ENCODE measurements around the gene EP400. TPM values are rescaled to one million over a fixed set of nuclear protein-coding genes. Genes with fewer than 3 reads are reported as not detected.
A peak's percentile ranks its signal among the peaks of the same experiment; 100 is the strongest.

Gene EP400
- total RNA-seq, 1 donor: 14.5 TPM

GRCh38 chr12:132127041-132127440 is 177.3 kb downstream of the EP400 start:
- Histone ChIP-seq H3K4me3 (ENCODE audit: insufficient read depth, low read length) (no peak overlapping the region), H3K27ac (ENCODE audit: low read depth, low read length) (no peak overlapping the region), H3K36me3 (ENCODE audit: insufficient read depth, low read length) (peaks cover 64% of the 10 kb centered on the region), H3K79me2 (ENCODE audit: insufficient read depth, low read length) (no peaks in the 10 kb centered on the region), H3K4me1 (ENCODE audit: insufficient read depth, low read length) (no peaks in the 10 kb centered on the region), H3K9me3 (ENCODE audit: low read depth, low read length) (no peaks in the 10 kb centered on the region), H2AFZ (ENCODE audit: low read length) (no peak overlapping the region), H4K20me1 (ENCODE audit: insufficient read depth, low read length) (no peaks in the 10 kb centered on the region), H3K4me2 (ENCODE audit: insufficient read depth, low read length) (no peak overlapping the region), H3K27me3 (ENCODE audit: insufficient read depth, low read length) (no peaks in the 10 kb centered on the region)
- TF ChIP-seq, protein P1, sequence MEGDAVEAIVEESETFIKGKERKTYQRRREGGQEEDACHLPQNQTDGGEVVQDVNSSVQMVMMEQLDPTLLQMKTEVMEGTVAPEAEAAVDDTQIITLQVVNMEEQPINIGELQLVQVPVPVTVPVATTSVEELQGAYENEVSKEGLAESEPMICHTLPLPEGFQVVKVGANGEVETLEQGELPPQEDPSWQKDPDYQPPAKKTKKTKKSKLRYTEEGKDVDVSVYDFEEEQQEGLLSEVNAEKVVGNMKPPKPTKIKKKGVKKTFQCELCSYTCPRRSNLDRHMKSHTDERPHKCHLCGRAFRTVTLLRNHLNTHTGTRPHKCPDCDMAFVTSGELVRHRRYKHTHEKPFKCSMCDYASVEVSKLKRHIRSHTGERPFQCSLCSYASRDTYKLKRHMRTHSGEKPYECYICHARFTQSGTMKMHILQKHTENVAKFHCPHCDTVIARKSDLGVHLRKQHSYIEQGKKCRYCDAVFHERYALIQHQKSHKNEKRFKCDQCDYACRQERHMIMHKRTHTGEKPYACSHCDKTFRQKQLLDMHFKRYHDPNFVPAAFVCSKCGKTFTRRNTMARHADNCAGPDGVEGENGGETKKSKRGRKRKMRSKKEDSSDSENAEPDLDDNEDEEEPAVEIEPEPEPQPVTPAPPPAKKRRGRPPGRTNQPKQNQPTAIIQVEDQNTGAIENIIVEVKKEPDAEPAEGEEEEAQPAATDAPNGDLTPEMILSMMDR (IDR thresholded peaks at IDR 0.05; ENCODE audit: extremely low read depth, low read depth, low read length): no peak
- DNase-seq (ENCODE audit: insufficient read length, low spot score, missing footprints): no peak

DNA sequence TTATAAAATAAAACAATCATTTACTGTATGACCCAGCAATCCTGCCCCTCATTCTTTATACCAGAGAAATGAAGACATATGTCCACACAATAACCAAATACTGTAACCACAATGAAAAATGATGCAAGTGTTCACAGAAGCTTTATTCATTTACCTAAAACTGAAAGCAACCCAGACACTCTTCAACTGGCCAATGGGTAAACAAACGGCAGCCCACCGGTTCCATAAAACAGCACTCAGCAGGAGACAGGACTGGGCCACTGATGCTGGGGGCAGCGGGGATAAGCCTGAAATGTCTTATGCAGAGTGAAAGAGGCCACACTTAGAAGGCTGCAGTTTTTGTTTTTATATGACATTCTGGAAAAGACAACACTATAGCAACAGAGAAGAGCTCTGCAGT is 179.3 kb downstream of the EP400 start:
- Histone ChIP-seq H3K4me2 (ENCODE audit: insufficient read depth, low read length) (no peak overlapping the region), H4K20me1 (ENCODE audit: insufficient read depth, low read length) (no peaks in the 10 kb centered on the region), H3K4me3 (ENCODE audit: insufficient read depth, low read length) (no peak overlapping the region), H3K36me3 (ENCODE audit: insufficient read depth, low read length) (peaks cover 56% of the 10 kb centered on the region), H3K79me2 (ENCODE audit: insufficient read depth, low read length) (no peaks in the 10 kb centered on the region), H3K4me1 (ENCODE audit: insufficient read depth, low read length) (no peaks in the 10 kb centered on the region), H2AFZ (ENCODE audit: low read length) (no peak overlapping the region), H3K27ac (ENCODE audit: low read depth, low read length) (no peak overlapping the region), H3K9me3 (ENCODE audit: low read depth, low read length) (no peaks in the 10 kb centered on the region), H3K27me3 (ENCODE audit: insufficient read depth, low read length) (no peaks in the 10 kb centered on the region)
- TF ChIP-seq, protein P1 (IDR thresholded peaks at IDR 0.05; ENCODE audit: extremely low read depth, low read depth, low read length): no peak
- no peak for DNase-seq (ENCODE audit: insufficient read length, low spot score, missing footprints)

DNA sequence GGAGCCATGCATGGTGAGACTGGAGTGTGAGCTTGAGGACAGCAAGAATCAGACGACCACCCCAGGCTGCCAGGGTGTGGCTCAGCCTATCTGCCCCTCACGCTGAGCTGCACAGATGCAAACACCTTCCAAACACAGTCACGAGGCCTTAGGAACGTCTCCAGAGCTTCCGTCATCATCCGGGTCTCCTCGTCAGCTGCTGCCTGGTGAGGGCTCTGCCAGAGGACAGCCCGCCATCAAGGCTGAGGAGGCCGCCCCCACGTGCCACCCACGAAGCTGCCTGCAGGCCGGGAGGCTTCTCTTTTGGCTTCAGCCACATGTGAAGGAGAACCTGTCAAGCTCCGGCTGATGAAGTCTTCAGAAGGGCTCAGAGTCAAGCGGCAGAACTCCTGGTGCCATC is 180.9 kb downstream of the EP400 start:
- no peaks in the 10 kb centered on the region for H3K27me3 ChIP-seq (ENCODE audit: insufficient read depth, low read length)
- TF ChIP-seq, protein P1 (IDR thresholded peaks at IDR 0.05; ENCODE audit: extremely low read depth, low read depth, low read length): no peak
- no peak overlapping the region for H3K4me3 ChIP-seq (ENCODE audit: insufficient read depth, low read length)
- H3K4me2 ChIP-seq (ENCODE audit: insufficient read depth, low read length): no peak overlapping the region
- H3K36me3 ChIP-seq (ENCODE audit: insufficient read depth, low read length): peaks cover 42% of the 10 kb centered on the region
- no peak overlapping the region for H3K27ac ChIP-seq (ENCODE audit: low read depth, low read length)
- H4K20me1 ChIP-seq (ENCODE audit: insufficient read depth, low read length): no peaks in the 10 kb centered on the region
- H3K9me3 ChIP-seq (ENCODE audit: low read depth, low read length): no peaks in the 10 kb centered on the region
- no peak for DNase-seq (ENCODE audit: insufficient read length, low spot score, missing footprints)
- no peaks in the 10 kb centered on the region for H3K79me2 ChIP-seq (ENCODE audit: insufficient read depth, low read length)
- H3K4me1 ChIP-seq (ENCODE audit: insufficient read depth, low read length): no peaks in the 10 kb centered on the region
- no peak overlapping the region for H2AFZ ChIP-seq (ENCODE audit: low read length)

Small RNAs within 50 kb of the gene (small RNA-seq; reads per million reads assigned to genes)
- not detected for gene AC131009.3
- gene AC137590.2: not detected
- gene SNORA49: 1,050 reads per million, percentile 99 among the genes with 10 or more reads in this experiment

Other genes with a start within 250 kb of the EP400 start
- gene SFSWAP, start 238.9 kb upstream of the EP400 start, total RNA-seq: 30.1 and 31.1 TPM in 2 replicates
- 10.5 and 11.2 TPM in 2 replicates for gene MMP17, start 121.5 kb upstream of the EP400 start, total RNA-seq
- gene ULK1, start 55.3 kb upstream of the EP400 start, total RNA-seq: 13.3 and 14.1 TPM in 2 replicates
- gene PUS1, start 20.7 kb upstream of the EP400 start, total RNA-seq: 6.5 and 7.6 TPM in 2 replicates
- gene DDX51, start 194.4 kb downstream of the EP400 start, total RNA-seq: 6.2 and 7.4 TPM in 2 replicates
- gene NOC4L, start 194.5 kb downstream of the EP400 start, total RNA-seq: 7.7 and 11.2 TPM in 2 replicates